ENCODE measurements around the gene ZNF555.
A peak's percentile ranks its signal among the peaks of the same experiment; 100 is the strongest.
"Not testable (repeated sequence)": the region's sequence is repeated elsewhere in the genome, so short reads cannot be mapped to it uniquely, and the experiment has no call there.

Gene ZNF555

DNA sequence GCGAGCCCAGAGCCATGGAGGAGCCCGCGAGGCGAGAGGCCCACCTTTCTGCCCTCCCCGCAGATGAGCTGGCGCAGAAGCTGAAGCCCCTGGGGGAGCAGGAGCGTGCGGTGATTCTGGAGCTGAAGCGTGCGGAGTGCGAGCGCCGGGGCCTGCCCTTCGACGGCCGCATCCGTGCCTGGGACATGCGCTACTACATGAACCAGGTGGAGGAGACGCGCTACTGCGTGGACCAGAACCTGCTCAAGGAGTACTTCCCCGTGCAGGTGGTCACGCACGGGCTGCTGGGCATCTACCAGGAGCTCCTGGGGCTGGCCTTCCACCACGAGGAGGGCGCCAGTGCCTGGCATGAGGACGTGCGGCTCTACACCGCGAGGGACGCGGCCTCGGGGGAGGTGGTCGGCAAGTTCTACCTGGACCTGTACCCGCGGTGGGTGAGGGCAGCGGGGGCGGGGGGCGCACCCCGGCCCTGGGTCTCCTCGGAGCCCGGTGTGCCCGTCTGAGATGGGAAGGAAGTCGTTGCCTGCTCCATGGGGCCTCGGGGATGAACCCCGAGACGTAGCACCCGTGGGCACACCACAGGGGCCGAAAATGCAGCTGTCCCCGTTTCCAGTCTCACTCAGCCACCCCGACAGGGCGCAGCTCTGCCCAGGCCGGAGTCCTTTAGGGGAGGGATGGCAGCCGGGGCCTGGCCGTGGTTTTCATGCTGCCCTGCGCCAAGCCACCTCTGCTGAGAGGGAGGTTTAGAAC, 33.7 kb upstream of the ZNF555 start:
- no peak for DNase-seq

DNA sequence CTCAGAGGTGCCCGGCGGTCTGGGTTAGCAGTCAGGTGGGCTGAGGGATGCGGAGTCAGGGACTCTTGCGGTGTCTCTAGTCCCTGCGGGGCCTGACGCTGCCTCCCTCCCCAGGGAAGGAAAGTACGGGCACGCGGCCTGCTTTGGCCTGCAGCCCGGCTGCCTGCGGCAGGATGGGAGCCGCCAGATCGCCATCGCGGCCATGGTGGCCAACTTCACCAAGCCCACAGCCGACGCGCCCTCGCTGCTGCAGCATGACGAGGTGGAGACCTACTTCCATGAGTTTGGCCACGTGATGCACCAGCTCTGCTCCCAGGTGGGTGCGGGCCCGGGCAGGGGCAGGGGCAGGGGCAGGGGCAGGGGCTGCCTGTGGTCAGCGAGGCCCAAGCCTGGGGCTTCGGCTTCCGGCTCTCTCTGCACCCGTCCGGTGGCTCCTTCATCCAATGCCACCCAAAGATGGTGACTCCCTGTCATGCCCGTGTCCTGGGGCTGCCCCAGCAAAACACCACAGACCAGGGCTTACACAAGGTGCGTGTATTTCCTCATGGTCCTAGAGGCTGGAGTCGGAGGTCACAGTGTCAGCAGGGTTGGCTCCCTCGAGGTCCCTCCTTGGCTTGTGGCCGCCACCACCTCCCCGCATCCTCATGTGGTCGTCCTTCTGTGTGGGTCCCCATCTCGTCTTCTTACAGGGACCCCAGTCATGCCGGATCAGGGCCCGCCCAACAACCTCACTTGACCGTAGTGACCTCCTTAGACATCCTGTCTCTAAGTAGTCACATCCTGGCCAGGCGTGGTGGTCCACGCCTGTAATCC, 32.9 kb upstream of the ZNF555 start:
- no peak for DNase-seq

DNA sequence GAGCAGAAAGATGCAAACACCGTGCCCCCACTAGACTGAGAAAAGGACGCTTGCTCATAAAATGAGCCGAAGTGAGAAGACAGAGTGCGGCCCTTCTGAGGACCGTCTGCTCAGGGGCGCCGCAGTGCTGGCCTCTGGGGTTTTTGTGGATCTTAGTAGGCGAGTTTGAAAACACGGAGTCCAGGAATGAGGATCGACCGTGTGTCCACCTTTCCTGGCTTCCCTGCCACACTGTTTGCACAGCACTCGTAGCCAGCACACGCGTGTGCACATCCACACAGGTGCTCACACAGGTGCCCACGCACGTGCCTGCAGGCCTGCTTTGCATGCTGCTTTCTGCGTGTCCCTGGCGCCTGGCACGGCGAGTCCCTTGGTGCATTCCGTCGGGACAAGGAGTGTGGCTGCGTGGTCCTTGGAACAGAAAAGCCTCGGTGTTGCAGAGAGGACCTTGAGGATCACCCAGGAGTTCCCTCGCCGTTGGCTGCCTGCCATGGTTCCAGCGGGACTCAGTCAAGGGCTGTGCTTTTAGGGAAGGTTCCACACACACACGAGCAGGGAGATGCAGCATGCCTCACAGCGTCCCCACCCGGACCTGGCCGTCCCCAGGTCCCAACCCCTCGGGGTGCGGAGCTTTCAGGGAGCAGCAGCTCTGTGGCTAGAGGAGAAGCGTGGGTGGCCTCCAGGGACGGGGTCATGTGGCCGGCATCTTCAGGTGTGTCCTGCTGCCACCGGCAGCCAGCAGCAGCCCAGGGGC, 31.7 kb upstream of the ZNF555 start:
- DNase-seq = no peak

DNA sequence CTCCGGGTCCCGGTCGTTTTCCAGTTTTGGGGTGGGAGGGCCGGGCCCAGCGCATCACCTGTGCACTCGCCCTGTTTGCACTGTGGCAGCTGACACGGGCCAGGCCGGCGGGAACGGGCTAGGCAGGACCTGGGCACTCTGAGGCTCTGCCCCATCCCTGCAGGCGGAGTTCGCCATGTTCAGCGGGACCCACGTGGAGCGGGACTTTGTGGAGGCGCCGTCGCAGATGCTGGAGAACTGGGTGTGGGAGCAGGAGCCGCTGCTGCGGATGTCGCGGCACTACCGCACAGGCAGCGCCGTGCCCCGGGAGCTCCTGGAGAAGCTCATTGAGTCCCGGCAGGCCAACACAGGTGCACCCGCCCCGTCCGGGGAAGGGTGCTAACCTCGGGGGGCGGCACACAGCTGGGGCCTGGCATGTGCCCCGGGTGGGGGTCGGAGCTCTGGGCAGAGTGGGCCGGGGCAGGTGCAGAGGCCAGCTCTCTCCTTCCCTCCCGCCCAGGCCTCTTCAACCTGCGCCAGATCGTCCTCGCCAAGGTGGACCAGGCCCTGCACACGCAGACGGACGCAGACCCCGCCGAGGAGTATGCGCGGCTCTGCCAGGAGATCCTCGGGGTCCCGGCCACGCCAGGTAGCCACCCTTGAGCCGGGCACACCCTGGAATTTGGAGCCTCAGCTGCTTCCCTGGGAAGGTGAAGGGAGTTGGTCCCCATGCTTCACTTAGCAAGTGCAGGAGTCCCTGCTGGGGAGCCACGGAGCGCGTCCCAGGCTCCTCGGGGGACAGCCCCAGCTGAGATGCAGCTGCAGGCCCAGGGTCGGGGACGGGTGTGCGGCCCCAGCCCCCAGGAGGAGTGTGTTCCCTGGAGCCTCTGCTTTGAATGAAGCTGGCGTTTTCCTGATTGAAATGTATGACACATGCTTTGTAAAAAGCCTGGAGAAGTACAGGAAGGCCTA, 30.9 kb upstream of the ZNF555 start:
- DNase-seq = no peak

DNA sequence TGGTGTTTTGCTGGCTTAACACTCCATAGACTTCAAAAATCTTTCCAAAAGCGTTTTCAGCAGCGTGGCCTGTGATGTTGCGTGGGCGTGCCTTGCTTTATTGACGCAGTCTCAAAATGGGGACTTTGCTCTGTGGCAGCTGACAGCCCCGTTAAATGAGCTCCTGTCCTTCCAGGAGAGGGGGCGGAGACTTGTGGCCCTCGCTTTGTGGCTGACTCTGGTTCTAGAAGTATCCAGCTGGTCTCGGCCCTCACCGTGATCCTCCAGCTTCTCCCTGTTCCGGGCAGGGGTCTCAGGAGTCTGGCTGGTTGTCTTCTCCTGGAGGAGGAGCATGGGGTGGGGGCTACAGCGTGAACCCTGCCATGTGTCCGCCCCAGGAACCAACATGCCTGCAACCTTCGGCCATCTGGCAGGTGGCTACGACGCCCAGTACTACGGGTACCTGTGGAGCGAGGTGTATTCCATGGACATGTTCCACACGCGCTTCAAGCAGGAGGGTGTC, 30.0 kb upstream of the ZNF555 start:
- DNase-seq = no peak

DNA sequence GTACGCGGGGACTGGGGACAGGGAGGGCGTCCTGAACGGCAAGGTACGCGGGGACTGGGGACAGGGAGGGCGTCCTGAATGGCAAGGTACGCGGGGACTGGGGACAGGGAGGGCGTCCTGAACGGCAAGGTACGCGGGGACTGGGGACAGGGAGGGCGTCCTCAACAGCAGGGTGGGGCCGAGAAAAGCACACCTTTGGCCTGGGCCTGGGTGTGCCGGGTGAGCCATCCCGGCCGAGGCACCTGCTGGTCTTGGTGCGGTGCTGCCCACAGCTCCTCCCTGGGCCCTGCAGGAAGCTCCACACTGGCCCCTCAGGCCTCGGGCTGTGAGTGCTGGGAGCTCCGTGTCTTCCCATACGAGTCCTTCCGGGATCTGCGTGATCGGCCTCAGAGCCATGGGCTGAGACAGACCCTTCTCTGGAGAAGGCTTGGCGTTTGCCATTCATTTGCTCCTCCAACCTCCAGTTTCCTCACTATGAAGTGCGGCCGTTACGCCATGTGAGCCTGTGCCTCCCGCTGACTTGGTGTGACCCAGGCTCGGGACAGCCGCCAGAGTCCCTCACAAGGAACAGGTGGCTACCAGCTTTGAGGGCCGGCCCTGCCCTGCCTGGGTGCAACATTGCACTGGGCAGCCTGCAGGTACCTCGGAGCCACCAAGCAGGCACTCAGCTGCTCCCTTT, 29.4 kb upstream of the ZNF555 start:
- DNase-seq = no peak

DNA sequence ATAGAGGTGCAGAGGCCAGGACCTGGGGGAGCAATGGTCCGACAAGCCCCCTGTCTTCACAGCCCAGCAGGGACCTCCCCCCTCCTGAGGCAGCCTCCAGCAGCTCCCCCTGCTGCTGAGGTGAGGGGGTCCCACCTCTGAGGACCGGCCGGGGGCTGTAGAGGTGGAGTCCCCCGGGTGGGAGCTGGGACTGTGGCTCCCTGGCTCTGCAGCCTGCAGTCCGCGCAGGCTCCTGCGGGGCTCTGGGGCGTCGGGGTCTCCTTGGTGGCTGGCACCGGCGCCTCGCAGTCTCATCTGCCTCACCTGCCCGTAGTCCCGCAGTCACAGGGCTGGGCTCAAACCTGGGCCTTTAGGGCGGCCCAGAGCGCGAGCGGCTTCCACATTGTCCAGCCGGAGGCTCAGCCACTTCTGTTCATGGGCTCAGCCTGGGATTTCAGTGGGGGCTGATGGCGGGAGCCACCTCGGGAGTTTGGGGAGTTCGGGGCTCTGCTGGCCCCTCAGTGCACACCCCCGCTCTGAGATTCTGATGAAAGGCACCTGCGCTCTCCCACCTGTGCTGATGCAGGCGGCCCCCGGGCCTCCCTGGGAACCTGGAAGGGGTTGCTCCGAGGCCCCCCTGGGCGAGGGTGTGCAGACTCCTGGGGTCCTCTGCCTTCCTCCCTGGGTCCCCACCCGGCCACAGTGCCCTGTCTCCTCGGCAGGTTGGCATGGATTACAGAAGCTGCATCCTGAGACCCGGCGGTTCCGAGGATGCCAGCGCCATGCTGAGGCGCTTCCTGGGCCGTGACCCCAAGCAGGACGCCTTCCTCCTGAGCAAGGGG, 28.7 kb upstream of the ZNF555 start:
- no peak for DNase-seq

DNA sequence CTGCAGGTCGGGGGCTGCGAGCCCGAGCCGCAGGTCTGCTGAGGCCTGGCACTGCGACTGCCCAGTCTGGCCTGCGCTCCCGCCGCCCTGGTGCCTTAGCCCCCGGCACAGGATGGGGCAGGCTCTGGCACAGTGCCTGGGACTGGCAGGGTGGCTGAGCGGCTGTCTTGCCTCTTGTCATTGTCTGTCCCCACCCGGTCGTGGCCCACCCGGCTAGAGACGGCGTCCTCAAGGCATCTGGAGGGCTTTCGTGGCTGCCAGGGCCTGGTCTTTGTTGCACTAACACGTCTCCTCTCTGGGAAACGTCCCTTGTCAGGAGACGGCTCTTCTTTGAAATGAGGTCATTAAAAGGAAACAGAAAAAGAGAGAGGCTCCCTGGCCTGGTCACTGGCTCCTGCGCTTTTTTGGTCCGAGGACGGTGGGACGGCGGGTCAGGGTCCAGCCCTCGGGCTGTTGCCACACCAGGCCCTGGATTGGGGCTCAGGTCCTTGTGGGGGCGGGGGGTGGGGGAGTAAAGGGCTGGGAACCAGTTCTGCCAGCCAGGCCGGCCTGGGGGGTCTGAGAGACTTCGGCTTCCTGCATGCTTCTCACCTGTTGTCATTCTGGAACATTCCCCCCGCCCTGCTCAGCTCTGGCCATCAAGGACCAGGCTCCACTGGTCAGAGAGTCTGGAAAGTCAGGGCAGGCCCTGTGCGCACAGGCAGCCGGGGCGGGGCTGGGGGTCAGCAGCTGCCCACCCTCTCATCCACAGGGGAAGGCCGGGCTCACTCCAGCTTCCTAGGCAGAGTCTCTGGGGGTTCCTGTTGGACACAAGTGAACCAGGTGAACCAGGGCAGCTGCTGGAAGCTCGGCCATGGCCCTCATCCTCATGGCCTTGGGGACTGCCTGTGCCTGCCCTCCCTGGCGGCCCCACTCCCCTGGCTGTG, 27.8 kb upstream of the ZNF555 start:
- DNase-seq = no peak

DNA sequence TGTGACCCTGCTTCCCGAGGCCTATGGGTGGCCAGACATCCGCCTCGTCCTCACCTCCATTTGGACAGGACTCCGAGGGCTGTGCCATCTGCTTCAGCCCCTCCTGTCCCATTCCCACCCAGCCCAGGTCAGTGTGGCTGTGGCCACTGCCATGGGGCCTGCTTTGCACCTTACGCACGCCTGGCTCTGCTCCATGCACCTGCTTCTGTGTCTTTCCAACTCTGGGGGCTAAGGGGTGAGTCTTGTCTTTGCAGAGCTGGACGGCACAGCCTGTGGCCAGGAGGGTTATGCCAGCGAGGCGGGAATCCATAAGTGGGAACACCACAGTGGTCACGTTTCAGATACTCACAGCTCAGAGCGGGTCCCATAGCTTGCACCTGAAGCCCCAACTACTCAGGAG, 26.8 kb upstream of the ZNF555 start:
- no peak for DNase-seq

DNA sequence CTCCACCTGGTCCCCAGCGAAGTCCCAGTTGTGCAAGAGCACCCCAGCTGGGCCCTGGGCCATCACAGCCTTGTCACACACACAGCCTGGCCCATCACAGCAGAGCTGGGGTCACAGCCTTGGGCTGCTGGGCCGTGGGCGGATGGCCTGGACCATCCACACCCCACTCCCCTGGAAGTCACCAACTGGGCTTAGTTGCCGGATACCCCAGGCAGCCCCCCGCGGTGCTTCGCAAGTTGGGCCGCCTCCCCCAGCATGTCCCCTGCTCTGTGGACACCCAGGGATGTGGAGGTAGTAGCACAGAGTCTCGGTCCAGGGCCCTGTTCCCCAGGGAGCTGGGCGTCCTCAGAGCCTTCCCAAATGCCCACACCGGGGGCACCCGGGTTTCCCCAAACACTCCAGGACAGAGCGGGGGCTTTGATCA, 26.1 kb upstream of the ZNF555 start:
- no peak for DNase-seq

DNA sequence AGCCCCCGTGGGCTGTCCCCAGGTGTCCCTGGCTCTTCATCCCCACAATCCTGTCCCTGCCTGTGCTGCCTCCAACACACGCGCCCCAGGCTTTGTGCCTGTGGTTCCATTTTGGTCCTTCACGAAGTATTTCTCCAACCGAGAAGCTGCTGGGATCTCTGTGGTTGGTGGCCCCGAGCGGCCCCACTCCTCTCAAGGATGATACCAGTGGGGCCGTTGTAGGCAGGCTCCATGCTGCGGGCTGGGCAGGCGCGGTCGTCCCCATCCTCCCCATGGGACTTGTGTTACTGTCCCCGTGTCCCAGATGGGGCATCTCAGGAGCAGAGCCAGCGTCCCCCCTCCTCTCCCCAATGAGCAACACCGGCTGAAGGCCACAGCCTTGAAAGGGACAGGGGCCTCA, 25.4 kb upstream of the ZNF555 start:
- no peak for DNase-seq

DNA sequence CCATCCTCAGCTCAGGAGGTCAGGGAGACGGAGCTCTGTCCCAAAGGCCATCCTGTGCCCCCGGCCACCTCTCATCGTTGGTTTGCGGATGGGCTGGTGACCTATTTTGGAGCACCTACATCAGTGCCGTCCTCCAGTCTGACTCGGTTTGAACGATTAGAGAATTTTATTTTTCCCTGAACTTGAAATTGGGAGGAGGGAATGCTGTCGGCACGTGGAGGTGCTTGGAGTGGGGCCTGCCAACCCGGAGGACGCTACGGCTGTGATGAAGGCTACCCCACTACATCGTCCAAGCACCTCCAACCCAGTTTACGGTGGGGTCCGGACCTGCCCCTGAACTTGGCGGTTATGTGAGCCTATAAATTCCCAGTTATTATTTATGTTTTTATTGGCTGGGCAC, 24.6 kb upstream of the ZNF555 start:
- no peak for DNase-seq

DNA sequence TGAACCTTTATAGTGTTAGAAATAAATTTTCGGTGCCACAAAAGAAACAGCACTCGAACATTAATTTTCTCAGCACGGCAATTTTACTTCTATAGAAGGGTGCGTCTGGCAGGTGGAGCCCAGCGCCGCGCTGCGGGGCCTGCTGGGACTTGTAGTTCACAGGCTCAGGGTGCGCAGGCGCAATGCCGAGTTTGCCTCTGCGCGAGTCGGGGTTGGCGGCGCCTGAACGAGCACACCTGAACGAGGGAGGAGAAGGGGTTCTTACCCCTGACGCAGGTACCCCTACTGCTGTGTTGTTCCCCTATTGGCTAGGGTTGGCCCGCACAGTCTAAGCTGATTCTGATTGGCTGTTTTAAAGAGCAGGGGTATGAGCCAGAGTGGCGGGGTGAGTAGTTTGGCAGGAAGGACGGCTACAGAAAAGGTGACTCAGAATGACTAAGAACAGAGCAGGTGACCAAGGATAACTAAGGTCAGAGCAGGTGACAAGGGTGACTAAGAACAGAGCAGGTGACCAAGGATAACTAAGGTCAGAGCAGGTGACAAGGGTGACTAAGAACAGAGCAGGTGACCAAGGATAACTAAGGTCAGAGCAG, 23.9 kb upstream of the ZNF555 start:
- DNase-seq = not testable (repeated sequence)

DNA sequence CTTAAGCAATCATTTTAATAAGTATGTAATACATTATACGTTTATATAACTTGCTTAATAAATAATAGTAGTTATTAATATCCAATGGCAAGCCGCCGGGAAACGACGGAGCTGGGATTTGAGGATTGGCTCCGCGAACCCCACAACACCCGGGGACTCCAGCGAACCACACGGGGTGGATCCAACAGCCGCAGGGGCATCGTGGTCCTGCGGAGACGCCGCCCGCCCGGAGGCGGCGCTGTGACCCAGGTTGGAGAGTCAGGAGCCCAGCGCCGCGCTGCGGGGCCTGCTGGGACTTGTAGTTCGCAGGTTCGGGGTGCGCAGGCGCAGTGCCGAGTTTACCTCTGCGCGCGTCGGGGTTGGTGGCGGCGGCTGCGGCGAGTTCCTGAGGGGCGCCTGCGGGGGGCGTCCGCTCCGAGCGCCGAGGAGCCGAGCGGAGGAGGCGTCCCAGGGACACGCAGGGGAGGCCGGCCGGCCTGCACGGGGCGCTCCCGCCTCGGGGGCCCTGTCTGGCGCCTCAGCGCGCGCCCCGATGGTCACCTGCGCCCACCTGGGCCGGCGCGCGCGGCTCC, 21.6 kb upstream of the ZNF555 start, which contains the start of gene ZNF554:
TSS of gene ZNF554 (plus strand) at position 329 of the 572 bp plus-strand sequence. CDS start at position 533, 204 bp downstream.
- DNase-seq = peak; percentile 98 to 100 (median 99)

DNA sequence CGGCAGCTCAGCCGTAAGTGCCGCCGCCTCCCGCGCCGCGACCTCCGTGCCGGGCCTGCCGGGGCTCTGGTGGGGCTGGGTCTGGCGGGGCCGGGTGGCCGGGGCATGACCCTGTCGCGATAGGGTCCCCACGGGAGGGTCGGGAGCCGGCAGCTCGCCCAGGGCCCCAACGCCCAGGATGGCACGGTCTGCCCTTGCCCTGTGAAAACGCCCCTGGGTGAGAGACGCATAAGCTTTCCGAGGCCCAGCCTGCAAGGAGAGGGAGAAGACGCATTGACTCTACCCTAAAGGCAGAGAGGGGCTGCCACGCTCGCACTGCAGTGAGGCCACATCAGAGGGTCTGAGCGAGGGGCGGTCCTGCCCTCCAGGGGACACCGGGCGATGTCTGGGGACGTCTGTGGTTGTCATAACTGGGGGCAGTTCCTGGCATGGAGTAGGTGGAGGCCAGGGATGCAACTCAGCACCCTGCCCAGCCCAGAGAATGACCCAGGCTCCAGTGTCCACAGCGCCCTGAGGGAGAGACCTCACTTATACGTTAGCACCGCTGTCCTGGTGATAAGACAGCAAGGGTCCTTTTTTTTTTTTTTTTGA, 21.1 kb upstream of the ZNF555 start:
- peak in 1 of 3 donors; percentile 18 for DNase-seq

DNA sequence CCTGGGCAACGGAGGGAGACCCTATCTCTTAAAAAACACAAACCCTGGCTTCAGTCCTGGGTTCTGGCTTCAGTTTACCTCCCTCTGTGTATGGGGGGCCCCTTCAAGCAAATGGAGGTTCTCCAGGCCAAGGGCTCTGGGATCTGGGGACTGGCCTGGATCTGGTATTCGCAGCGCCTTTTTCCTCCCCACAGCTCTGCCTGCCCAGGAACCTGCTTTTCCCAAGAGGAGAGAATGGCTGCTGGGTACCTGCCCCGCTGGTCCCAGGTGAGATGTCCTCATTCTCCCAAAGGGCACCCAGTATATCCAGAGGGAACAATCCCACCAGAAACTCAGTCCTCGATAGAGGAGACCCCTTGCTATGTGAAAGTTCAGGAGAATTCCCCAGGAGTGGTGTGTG, 18.4 kb upstream of the ZNF555 start:
- DNase-seq = no peak

DNA sequence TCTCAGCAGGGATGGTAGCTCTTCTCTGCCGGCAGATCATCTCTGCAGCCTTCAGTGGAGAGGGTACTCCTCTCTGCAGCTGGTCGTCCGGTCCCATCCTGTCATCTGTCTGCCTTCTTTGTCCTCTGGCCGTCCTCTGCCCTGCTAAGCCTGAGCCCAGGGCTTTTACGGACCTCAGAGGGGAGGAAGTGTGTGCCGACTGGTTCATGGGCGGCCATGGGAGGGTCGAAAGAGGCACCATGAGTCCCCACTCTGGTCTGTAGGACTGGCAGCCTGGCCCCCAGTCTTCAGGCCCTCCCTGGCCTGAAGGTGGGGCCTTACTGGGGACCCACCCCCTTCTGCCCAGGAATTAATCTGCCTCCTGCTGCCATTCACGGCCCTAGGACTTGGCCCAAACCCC, 17.6 kb upstream of the ZNF555 start:
- DNase-seq = no peak

DNA sequence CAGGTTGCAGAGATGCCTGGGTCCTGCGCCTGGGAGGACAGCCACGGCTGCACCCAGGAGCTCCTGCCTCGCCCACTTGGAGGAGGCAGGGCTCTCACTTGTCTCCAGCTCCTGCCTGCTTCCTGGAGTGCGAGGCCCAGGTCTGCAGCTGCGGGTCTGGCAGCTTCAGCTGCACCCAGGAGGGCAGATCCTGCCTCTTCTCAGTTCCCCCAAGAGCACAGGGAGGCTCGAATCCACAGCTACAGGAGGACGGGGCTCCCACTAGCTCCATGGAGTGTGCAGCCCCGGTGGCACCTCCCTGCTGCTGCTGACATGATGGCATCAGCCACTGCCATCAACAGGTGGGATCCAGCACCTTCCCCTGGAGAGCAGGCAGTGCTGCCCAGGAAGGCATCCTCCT, 17.1 kb upstream of the ZNF555 start:
- no peak for DNase-seq

All from suppressor macrophage treated with lipopolysaccharide for 1 hour (primary cell).